ENCODE measurements around the gene AGTPBP1.
"Not testable (repeated sequence)": the region's sequence is repeated elsewhere in the genome, so short reads cannot be mapped to it uniquely, and the experiment has no call there.

Gene AGTPBP1, protein sequence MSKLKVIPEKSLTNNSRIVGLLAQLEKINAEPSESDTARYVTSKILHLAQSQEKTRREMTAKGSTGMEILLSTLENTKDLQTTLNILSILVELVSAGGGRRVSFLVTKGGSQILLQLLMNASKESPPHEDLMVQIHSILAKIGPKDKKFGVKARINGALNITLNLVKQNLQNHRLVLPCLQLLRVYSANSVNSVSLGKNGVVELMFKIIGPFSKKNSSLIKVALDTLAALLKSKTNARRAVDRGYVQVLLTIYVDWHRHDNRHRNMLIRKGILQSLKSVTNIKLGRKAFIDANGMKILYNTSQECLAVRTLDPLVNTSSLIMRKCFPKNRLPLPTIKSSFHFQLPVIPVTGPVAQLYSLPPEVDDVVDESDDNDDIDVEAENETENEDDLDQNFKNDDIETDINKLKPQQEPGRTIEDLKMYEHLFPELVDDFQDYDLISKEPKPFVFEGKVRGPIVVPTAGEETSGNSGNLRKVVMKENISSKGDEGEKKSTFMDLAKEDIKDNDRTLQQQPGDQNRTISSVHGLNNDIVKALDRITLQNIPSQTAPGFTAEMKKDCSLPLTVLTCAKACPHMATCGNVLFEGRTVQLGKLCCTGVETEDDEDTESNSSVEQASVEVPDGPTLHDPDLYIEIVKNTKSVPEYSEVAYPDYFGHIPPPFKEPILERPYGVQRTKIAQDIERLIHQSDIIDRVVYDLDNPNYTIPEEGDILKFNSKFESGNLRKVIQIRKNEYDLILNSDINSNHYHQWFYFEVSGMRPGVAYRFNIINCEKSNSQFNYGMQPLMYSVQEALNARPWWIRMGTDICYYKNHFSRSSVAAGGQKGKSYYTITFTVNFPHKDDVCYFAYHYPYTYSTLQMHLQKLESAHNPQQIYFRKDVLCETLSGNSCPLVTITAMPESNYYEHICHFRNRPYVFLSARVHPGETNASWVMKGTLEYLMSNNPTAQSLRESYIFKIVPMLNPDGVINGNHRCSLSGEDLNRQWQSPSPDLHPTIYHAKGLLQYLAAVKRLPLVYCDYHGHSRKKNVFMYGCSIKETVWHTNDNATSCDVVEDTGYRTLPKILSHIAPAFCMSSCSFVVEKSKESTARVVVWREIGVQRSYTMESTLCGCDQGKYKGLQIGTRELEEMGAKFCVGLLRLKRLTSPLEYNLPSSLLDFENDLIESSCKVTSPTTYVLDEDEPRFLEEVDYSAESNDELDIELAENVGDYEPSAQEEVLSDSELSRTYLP

GRCh38 chr9:85741875-85742596 lies at the start of gene AGTPBP1:
TSS of gene AGTPBP1 (minus strand) at chr9:85741954. CDS start at chr9:85712533, 29,421 bp downstream.
- peak within 1 kb of the TSS; percentile 80 to 96 for H3K4me3 ChIP-seq (ENCODE audit: low read length in 2 of 2)
- H3K9ac ChIP-seq (ENCODE audit: low read length in 2 of 2), result peak within 1 kb of the TSS; percentile 78 to 83
- no peaks in the 10 kb centered on the region for H3K36me3 ChIP-seq (ENCODE audit: control insufficient read depth in 2 of 2, insufficient read depth in 2 of 2, low read length in 2 of 2)
- peaks cover 5% of the 10 kb centered on the region for H3K4me1 ChIP-seq (ENCODE audit: control insufficient read depth, insufficient read depth, low read length)
- peak within 1 kb of the TSS; percentile 46 for H3K27ac ChIP-seq (ENCODE audit: low read length)
- no peaks in the 10 kb centered on the region for H3K9me3 ChIP-seq (ENCODE audit: control insufficient read depth in 2 of 2, low read length in 2 of 2)
- H3K27me3 ChIP-seq (ENCODE audit: control insufficient read depth in 1 of 2, insufficient read depth in 2 of 2, low read length in 2 of 2), result peaks cover 2 to 5% of the 10 kb centered on the region in 2 donors

GRCh38 chr9:85786116-85786515 lies 44.4 kb upstream of the AGTPBP1 start:
- H3K4me1 ChIP-seq (ENCODE audit: control insufficient read depth, insufficient read depth, low read length); H3K27me3 ChIP-seq (ENCODE audit: control insufficient read depth in 1 of 2, insufficient read depth in 2 of 2, low read length in 2 of 2); H3K27ac ChIP-seq (ENCODE audit: low read length); H3K9me3 ChIP-seq (ENCODE audit: control insufficient read depth in 2 of 2, low read length in 2 of 2); H3K36me3 ChIP-seq (ENCODE audit: control insufficient read depth in 2 of 2, insufficient read depth in 2 of 2, low read length in 2 of 2); H3K9ac ChIP-seq (ENCODE audit: low read length in 2 of 2); H3K4me3 ChIP-seq (ENCODE audit: low read length in 2 of 2): not testable (repeated sequence)

- not testable (repeated sequence) for H3K36me3 ChIP-seq (ENCODE audit: control insufficient read depth in 2 of 2, insufficient read depth in 2 of 2, low read length in 2 of 2); H3K9ac ChIP-seq (ENCODE audit: low read length in 2 of 2); H3K4me3 ChIP-seq (ENCODE audit: low read length in 2 of 2); H3K9me3 ChIP-seq (ENCODE audit: control insufficient read depth in 2 of 2, low read length in 2 of 2); H3K4me1 ChIP-seq (ENCODE audit: control insufficient read depth, insufficient read depth, low read length); H3K27ac ChIP-seq (ENCODE audit: low read length); H3K27me3 ChIP-seq (ENCODE audit: control insufficient read depth in 1 of 2, insufficient read depth in 2 of 2, low read length in 2 of 2)
Measured at GRCh38 chr9:85773844-85774243, 32.1 kb upstream of the AGTPBP1 start.

GRCh38 chr9:85761802-85762201 lies 20.0 kb upstream of the AGTPBP1 start:
- not testable (repeated sequence) for H3K9ac ChIP-seq (ENCODE audit: low read length in 2 of 2); H3K27ac ChIP-seq (ENCODE audit: low read length); H3K9me3 ChIP-seq (ENCODE audit: control insufficient read depth in 2 of 2, low read length in 2 of 2)

GRCh38 chr9:85757716-85758115 lies 16.0 kb upstream of the AGTPBP1 start:
- not testable (repeated sequence) for H3K9me3 ChIP-seq (ENCODE audit: control insufficient read depth in 2 of 2, low read length in 2 of 2); H3K9ac ChIP-seq (ENCODE audit: low read length in 2 of 2); H3K4me3 ChIP-seq (ENCODE audit: low read length in 2 of 2); H3K36me3 ChIP-seq (ENCODE audit: control insufficient read depth in 2 of 2, insufficient read depth in 2 of 2, low read length in 2 of 2); H3K4me1 ChIP-seq (ENCODE audit: control insufficient read depth, insufficient read depth, low read length); H3K27me3 ChIP-seq (ENCODE audit: control insufficient read depth in 1 of 2, insufficient read depth in 2 of 2, low read length in 2 of 2); H3K27ac ChIP-seq (ENCODE audit: low read length)

More at GRCh38 chr9:85761802-85762201, 20.0 kb upstream of the AGTPBP1 start:
- not testable (repeated sequence) for H3K4me3 ChIP-seq (ENCODE audit: low read length in 2 of 2); H3K4me1 ChIP-seq (ENCODE audit: control insufficient read depth, insufficient read depth, low read length); H3K27me3 ChIP-seq (ENCODE audit: control insufficient read depth in 1 of 2, insufficient read depth in 2 of 2, low read length in 2 of 2); H3K36me3 ChIP-seq (ENCODE audit: control insufficient read depth in 2 of 2, insufficient read depth in 2 of 2, low read length in 2 of 2)

DNA sequence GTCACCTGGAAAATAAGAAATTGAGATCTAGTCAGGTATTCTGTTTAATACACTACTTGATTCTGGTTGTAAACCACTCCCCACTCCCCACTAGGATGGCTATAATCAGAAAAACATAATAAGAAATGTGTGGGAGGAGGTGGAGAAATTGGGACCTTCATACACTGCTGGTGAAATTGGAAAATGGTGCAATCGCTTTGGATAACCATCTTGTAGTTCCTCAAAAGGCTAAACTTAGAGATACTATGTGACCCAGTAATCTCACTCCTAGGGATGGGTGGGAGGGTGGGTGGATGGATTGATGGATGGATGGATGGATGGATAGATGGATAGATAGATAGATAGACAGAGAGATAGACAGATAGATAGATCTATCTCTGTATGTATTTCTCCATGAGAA lies 14.5 kb upstream of the AGTPBP1 start:
- H3K4me1 ChIP-seq (ENCODE audit: control insufficient read depth, insufficient read depth, low read length); H3K27me3 ChIP-seq (ENCODE audit: control insufficient read depth in 1 of 2, insufficient read depth in 2 of 2, low read length in 2 of 2); H3K27ac ChIP-seq (ENCODE audit: low read length); H3K9ac ChIP-seq (ENCODE audit: low read length in 2 of 2); H3K9me3 ChIP-seq (ENCODE audit: control insufficient read depth in 2 of 2, low read length in 2 of 2); H3K4me3 ChIP-seq (ENCODE audit: low read length in 2 of 2); H3K36me3 ChIP-seq (ENCODE audit: control insufficient read depth in 2 of 2, insufficient read depth in 2 of 2, low read length in 2 of 2): not testable (repeated sequence)

GRCh38 chr9:85746309-85746708 lies 4.6 kb upstream of the AGTPBP1 start:
- Histone ChIP-seq H3K9ac (ENCODE audit: low read length in 2 of 2) (no peak overlapping the region), H3K9me3 (ENCODE audit: control insufficient read depth in 2 of 2, low read length in 2 of 2) (no peaks in the 10 kb centered on the region), H3K27ac (ENCODE audit: low read length) (no peak overlapping the region)

DNA sequence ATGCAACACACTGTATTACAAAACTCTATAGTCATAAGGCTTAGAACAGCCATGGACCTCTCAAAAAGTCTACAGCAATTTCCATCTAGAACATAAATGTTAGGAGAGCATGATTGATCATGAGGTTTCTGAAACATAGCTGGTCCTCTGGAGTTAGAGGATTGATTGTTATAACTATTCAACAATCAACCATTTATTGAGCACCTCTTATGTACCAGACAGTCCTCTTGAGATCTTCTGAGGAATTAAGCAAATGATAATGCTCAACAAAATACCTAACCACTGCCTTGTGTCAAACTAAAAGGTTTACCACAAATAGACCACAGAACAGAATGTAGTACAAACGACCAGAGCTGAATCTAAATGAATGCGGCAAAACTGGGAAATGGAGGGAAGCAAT lies 3.4 kb upstream of the AGTPBP1 start:
- H3K27me3 ChIP-seq (ENCODE audit: control insufficient read depth in 1 of 2, insufficient read depth in 2 of 2, low read length in 2 of 2), result peaks cover 2 to 5% of the 10 kb centered on the region in 2 donors
- no peaks in the 10 kb centered on the region for H3K9me3 ChIP-seq (ENCODE audit: control insufficient read depth in 2 of 2, low read length in 2 of 2)
- H3K9ac ChIP-seq (ENCODE audit: low read length in 2 of 2), result no peak overlapping the region
- H3K27ac ChIP-seq (ENCODE audit: low read length), result no peak overlapping the region
- no peaks in the 10 kb centered on the region for H3K36me3 ChIP-seq (ENCODE audit: control insufficient read depth in 2 of 2, insufficient read depth in 2 of 2, low read length in 2 of 2)
- H3K4me1 ChIP-seq (ENCODE audit: control insufficient read depth, insufficient read depth, low read length), result peaks cover 5% of the 10 kb centered on the region
- H3K4me3 ChIP-seq (ENCODE audit: low read length in 2 of 2), result no peak overlapping the region

More at GRCh38 chr9:85746309-85746708, 4.6 kb upstream of the AGTPBP1 start:
- peaks cover 5% of the 10 kb centered on the region for H3K4me1 ChIP-seq (ENCODE audit: control insufficient read depth, insufficient read depth, low read length)
- no peak overlapping the region for H3K4me3 ChIP-seq (ENCODE audit: low read length in 2 of 2)
- H3K36me3 ChIP-seq (ENCODE audit: control insufficient read depth in 2 of 2, insufficient read depth in 2 of 2, low read length in 2 of 2), result no peaks in the 10 kb centered on the region
- H3K27me3 ChIP-seq (ENCODE audit: control insufficient read depth in 1 of 2, insufficient read depth in 2 of 2, low read length in 2 of 2), result peaks cover 2 to 5% of the 10 kb centered on the region in 2 donors

GRCh38 chr9:85744480-85744879 lies 2.7 kb upstream of the AGTPBP1 start:
- Histone ChIP-seq H3K4me3 (ENCODE audit: low read length in 2 of 2) (no peak overlapping the region), H3K27ac (ENCODE audit: low read length) (no peak overlapping the region), H3K9ac (ENCODE audit: low read length in 2 of 2) (no peak overlapping the region)

More at GRCh38 chr9:85744480-85744879, 2.7 kb upstream of the AGTPBP1 start:
- Histone ChIP-seq H3K27me3 (ENCODE audit: control insufficient read depth in 1 of 2, insufficient read depth in 2 of 2, low read length in 2 of 2) (peaks cover 2 to 5% of the 10 kb centered on the region in 2 donors), H3K9me3 (ENCODE audit: control insufficient read depth in 2 of 2, low read length in 2 of 2) (no peaks in the 10 kb centered on the region), H3K4me1 (ENCODE audit: control insufficient read depth, insufficient read depth, low read length) (peaks cover 5% of the 10 kb centered on the region), H3K36me3 (ENCODE audit: control insufficient read depth in 2 of 2, insufficient read depth in 2 of 2, low read length in 2 of 2) (no peaks in the 10 kb centered on the region)
